NCI-H1930 (cell line): ENCODE measurements around the gene S1PR5.
"Not testable (repeated sequence)": the region's sequence is repeated elsewhere in the genome, so short reads cannot be mapped to it uniquely, and the experiment has no call there.

Experiments
- DNase-seq, 2 experiments: peaks; one replicate each; lab custom pipeline; 2025; lab: John Stamatoyannopoulos, UW

Gene S1PR5, protein sequence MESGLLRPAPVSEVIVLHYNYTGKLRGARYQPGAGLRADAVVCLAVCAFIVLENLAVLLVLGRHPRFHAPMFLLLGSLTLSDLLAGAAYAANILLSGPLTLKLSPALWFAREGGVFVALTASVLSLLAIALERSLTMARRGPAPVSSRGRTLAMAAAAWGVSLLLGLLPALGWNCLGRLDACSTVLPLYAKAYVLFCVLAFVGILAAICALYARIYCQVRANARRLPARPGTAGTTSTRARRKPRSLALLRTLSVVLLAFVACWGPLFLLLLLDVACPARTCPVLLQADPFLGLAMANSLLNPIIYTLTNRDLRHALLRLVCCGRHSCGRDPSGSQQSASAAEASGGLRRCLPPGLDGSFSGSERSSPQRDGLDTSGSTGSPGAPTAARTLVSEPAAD

DNA sequence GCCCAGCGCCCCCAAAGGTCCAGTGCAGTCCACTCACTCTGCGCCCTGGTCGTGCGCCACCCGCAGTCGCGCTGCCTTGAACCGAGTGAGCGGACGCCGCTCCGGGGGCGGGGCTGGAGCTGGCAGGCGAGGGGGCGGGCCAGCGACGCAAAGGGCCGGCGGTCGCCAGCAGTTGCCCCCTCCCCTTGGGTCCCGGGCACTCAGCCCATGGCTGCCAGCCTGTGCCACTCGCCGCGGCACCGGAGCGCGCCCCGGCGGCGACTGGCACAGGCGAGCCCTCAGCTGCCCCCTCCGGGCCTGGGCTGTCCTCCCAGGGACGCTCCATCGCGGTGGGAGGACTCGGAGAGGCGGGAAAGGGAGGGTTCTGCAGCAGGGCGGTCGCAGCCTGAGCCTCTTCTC is at the start of gene S1PR5:
Gene S1PR5, minus strand, starts transcription at position 87 of the 399 bp plus-strand sequence. CDS start 2,436 bp downstream, outside the sequence.
- no peak for DNase-seq

DNA sequence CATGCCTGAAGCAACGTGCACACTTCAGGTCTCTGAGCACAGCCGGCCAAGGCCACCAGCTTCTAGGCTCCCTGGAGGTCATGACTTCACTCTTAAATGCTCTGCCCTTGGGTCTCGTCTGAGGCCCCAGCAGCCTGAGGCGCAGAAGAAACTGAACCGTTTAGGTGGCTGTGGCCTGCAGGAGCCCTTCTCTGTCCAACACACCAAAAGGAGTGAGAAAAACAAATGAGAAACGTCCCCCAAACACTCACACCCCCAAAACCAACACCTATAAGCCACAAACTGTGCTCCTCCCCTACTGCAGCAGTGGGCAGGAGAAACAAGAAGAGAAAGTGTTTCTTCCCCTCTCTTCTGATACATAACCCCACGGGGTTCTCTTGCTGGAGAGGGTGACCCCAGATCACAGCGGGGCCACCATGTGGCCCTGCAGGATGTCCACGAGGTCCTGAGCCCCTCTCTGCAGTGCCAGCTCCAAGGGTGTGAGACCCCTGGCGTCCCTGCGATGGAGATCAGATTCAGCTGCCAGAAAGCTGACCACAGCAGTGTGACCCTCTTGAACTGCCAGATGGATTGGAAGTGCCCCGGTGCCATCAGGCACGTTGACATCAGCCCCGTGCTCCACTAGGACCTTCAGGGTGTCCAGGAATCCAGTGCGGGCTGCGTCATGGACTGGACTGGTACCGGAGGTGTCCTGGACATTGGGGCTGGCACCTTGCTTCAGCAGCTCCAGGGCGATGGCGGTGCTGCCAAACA is 49.6 kb upstream of the S1PR5 start:
- no peak for DNase-seq

DNA sequence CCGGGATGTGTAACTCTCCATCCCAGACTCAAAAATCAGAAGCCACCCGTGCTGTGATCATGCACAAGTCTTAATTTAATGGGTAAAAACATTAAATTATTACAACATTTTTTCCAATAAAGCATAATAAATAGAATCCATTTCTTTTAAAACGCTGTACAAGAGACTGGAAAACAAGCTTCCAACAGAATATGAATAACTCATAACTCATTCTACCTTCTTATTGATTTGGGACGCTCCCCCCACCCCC is 49.1 kb upstream of the S1PR5 start:
- DNase-seq, result no peak

DNA sequence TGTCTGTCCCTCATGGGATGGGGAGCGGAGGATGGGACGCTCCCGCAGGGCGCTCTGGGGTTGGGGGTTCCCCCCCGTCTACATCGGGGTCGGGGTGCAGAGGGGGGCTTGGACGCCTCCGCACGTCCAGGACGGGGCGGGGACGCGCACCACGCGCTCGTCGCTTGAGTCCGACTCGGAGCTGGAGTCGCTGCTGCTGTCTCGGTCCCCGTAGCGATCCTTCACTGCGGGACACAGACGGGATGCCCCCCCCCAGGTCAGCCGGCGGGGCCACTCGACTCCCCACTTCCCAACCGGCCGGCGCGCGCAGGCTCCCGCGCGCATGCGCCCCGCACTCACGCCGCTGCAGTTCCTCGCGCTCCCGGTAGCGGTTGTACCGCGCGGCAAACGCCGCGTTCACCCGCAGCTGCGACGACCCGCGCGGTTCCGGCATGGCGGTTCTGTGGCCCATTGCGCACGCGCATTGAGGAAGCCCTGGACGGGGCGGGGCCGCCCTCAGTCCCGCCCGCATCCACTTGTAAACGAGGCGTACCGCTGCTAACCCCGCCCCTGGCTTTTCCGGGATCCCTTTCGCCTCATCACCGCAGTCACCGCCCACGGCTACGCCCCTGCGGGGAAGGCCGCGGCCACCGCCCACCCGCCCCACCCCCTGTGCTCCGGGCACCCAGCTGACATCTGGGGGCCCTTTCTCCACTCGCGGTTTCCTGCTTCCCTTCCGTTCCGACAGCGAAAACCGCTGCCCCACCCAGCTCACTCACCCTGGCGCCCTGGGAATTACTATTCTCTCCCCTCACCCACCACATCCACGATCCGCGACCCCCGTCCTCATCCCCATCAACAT is 48.5 kb upstream of the S1PR5 start, which contains the start of gene KRI1:
Gene KRI1, minus strand, starts transcription at position 444 of the 841 bp plus-strand sequence. Its CDS starts 11 bp downstream, at position 433.
- peak; percentile 87 to 91 for DNase-seq

DNA sequence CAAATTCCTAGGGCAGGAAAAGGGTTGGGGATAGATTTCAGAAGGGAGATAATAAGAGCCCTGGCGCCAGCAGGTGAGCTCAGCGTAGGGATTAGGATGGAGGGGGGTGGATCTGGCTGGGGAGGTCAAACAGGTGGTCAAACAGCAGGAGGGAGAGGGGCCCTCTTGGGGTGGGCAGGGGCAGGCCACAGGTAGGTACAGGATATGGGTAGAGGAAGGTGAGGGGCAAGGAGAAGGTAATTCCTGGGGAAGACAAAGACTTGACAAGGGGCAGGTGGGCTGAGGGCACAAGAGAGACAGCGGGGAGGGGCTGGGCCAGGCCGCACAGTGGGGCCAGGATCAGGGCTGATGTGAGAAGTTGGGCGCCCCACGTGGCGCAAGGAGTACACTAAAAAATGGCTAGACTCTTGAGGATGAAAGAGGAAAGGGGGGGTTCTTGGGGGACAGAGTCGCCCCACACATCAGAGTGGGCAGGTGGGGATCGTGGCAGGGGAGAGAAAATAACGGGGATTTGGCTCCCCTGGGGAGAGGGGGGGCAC is 47.9 kb upstream of the S1PR5 start:
- no peak for DNase-seq

DNA sequence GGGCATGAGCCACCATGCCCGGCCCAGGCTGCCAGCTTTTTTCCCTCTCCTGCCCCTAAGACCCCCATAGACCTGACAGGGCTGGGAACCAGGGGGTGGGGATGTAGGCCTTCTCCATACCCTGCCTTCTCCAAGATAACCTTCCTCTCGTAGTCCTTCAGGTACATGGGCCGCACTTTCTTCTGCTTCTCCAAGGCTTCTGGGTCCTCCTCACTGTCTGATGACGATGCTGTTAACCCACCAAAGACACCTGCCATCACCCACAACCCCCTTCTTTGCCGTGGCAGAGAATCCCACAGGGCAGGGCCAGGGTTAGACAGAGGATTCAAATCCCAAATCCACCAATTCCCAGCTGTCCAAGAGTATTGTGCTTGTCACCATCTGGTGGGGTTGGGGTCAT is 45.4 kb upstream of the S1PR5 start:
- no peak for DNase-seq

DNA sequence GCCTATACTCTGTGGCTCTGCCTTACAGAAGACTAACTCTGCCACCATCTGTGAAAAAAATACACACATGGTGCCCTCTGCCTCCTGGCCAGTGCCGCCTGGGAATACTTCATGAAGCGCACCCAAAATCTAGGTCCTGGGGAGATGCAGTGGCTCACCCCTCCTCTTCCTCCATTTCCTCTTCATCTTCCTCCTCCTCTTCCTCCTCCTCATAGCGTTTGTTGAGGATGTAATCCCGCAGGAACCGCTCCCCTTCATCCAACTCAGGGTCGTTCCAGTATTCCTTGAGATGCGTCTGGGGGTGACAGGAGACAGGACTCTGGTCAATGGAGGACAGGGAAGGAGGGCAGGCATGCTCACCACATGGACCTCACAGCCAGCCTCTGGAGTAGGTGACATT is 42.9 kb upstream of the S1PR5 start:
- DNase-seq, result no peak

DNA sequence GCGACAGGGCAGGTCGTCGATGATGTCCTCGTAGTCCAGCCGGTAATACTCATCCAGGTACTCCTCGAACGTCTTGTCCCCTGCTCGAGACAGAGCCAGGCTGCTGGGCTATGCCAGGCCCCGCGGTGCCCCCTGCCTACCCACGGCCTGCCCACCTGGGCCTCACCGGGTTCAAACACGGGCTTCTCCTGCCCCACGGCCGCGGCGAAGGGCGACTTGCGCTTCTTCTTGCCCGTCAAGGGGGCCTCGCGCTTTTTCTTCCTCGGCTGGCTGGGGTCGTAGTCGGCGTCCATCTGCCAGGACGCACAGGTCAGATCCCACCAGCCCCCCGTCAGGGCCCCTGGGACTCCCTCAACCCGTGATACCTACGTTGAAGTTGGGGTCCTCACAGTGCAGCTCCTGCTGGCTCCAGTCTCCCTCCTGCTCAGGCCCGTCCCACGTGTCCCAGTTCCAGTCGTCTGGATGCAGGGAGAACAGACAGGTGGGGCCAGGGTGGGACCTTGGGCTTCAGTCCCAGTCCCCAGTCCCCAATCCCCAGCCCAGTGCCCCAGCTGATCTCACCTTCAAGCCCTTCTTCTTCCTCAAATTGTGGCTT is 40.5 kb upstream of the S1PR5 start:
- DNase-seq, result no peak

DNA sequence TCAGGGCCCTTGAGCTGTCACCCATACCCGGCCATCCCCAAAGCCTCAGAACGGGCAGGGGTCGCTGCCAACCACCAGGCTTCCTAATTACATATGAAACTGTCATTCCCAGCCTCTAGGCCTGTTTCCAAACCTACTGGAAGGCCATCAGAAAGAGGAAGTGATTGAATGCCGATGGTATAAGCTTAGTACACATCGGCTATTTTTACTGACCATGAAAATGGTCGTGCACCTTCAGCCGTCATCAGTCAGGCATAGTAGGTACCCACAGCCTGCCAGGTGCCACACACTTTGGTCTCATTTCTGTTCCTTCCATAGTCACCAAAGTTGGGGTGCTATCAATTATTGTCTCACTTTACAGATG is 38.3 kb upstream of the S1PR5 start:
- no peak for DNase-seq

DNA sequence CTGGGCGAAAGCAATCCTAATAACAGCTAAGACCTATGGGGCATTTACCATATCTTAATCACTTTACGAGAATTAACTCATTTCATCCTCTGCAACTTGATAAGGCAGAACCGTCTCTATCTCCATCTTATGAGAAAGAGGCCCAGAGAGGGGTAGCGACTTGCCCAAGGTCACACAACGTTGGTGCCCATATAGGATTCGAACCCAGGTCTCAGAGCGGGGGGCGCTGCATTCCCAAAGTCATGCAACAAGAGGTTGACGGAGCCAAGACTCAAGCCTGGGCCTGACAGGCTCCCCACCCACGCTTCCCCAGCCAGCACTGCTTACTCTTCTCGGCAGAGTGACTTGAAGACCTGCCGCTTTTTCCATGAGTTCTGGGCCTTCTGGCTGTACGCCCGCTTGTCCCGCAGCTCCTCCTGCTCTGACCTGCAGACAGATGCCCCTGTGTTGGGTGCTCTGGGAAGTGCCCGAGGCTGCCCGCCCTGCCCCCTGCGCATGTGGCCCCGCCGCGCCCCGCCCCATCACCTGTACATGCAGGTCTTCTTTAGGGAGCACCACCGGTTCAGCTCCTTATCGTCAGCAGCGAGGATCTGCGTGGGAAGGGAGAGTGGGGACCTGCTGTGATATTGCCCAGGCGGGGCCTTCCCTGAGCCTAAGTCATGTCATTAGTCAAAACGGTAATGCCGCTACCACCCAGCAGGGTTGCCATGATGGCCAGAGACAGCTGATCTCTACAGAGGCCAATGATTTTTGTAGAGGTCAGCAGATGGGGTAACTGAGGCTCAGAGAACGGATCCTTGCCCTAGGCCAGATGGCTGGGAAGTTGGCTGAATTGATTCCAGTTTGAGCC is 37.7 kb upstream of the S1PR5 start:
- DNase-seq, result no peak

DNA sequence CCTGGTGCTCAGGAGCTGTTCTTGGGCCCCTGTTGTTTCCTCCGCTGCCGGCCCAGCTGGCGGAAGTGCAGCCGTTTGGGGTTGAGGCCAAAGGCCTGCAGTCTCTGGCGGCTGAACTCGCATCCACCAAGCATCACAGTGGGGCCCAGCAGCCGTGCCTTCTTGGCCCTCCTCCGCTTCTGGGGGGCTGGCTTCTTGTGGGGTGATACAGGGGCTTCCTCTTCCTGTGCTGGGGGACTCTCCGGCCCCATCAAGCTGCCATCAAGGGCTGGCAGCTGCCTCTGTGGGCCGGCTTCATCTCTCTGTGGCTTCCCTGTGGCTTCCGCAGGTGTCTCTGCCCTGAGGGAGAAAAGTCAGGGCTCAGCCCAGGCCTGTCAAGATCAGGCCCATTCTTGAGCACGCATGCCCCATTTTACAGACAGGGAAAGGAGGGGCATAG is 36.7 kb upstream of the S1PR5 start:
- DNase-seq, result no peak

DNA sequence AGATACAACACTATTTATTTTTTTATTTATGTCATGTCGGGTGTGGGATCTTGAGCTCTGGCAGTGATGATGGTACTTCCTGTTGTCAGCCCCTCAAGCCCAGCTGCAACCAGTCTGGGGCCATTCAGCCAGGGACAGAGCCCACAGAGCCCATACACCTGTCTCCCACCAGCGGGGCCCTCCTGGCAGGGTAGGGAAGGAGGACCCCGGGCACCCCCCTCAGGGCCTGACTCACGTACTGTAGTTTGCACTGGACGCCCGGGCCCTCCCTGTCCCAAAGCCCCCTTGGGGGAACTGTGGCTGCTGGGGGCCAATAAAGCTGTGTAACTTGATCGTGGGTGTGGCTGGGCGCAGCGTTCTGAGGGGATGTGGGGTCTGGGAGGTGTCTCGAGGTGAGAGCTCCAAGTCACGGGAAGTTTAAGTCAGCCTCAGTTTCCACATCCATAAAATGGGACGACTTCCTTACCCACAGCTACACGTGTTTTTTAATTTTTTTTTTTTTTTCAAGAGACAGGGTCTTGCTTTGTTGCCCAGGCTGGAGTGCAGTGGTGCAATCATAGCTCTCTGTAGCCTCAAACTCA is 35.9 kb upstream of the S1PR5 start:
- no peak for DNase-seq

DNA sequence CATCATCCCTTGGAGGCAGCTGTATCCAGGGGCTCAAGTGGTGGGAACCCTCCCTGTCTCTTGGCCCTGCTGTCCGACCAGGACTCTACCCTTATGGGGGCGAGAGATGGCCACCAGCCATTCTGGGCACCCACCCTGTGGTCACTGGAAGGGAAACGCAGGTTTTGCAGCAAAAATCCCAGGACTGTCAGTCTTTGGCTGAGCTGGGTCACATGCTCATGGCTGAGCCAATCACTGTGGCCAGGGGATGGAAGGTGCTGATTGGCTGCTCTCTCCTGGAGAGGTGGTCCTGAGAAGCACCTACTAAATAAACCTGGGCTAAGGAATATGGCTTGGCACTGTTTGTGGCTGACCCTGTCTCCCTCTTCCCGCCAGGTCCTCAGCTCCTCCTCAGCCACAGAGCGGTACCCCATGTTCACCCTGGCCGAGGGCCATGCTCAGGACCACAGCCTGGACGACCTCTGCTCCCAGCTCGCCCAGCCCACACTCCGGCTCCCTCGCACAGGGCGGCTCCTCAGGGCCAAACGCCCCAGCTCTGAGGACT is 35.3 kb upstream of the S1PR5 start:
- no peak for DNase-seq

DNA sequence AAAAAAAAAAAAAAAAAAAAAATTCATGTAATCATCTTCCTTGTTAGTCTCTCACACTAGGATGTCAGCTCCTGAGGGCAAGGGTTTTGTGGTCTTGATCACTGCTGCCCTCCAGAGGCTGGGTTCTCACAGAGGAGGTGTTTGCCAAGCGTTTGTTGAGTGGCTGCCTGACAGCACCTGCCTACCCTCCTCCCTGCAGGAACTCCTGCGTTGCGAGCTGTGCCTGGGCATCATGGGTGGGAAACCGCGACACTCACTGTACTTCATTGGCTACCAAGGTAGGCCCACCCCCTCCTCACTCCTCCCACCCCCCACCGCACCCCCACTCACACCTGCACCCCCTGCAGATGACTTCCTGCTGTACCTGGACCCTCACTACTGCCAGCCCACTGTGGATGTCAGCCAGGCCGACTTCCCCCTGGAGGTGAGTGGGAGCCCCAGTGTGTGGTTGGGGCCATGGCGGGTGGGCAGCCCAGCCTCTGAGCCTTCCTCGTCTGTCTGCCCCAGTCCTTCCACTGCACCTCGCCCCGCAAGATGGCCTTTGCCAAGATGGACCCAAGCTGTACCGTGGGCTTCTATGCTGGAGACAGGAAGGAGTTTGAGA is 34.6 kb upstream of the S1PR5 start:
- no peak for DNase-seq

DNA sequence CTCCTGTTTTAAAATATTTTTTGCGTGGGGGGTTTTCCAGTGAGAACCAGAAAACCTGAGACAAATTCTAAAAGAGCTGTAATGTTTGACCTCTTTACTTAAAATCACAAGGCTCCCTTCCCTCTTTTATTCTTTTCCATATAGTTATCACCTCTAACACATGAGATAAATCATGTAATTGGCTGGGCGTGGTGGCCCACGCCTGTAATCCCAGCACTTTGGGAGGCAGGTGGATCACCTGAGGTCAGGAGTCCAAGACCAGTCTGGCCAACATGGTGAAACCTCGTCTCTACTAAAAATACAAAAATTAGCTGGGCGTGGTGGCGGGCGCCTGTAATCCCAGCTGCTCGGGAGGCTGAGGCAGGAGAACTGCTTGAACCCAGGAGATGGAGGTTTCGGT is 33.8 kb upstream of the S1PR5 start:
- DNase-seq, result not testable (repeated sequence)

DNA sequence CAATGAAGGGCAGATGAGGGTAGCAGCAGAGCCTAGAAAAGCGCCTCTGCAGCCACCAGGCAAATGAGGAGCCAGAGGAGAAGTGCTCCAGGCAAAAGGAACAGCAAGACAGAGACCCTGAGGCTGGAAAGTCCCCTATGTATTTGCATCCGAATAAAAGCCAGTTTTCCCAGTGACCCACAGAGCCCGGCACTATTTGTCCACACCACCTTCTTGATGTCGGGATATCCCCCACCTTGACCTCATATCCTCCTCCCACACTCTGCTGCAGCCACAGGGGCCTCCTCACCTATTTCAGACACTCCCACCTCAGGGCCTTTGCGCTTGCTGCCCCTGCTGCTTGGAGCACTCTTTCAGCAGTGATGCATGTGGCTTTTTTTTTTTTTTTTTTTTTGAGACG is 33.1 kb upstream of the S1PR5 start:
- DNase-seq, result no peak

DNA sequence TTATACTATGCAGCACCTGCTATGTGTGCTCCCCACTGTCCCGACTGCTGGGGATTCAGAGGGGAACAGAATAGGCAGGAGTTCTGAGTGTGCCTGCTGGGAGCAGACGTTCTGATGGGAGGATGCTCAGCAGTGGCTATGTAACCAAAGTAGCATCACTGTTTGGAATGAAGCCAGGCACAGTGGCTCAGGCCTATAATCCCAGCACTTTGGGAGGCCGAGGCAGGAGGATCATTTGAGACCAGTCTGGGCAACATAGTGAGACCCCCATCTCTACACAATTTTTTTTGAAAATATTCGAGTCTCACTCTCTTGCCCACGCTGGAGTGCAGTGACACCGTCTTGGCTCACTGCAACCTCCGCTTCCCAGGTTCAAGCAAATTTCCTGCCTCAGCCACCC is 32.5 kb upstream of the S1PR5 start:
- no peak for DNase-seq

DNA sequence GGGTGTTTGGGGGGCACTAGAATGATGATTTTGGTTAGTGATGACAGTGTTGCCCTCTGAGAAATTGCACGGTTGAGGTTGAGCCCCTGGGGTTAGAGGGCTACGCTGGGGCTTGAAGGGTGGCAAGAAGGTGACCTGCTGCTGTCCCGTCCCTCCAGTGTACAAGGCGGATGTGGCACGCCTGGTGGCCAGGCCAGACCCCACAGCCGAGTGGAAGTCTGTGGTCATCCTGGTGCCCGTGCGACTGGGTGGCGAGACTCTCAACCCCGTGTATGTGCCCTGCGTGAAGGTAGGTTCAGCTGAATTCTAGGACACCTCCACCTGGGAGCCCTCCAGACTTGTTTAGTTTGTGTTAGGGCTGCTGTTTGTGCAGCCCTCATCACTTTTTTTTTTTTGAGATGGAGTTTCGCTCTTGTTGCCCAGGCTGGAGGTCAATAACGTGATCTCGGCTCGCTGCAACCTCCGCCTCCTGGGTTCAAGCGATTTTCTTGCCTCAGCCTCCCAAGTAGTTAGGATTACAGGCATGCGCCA is 31.6 kb upstream of the S1PR5 start:
- no peak for DNase-seq

DNA sequence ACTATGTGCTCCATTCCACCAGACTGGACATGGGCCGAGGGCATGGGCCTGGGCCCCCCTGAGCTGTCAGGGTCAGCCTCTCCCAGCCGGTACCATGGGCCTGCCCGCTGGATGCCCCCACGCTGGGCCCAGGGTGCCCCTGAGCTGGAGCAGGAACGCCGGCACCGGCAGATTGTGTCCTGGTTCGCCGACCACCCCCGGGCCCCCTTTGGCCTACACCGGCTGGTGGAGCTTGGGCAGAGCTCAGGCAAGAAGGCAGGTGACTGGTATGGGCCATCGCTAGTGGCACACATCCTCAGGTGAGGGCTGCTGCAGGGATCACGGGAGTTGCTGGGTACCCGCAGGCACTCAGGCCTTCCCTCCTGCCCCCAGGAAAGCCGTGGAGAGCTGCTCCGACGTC is 29.6 kb upstream of the S1PR5 start:
- DNase-seq, result no peak

DNA sequence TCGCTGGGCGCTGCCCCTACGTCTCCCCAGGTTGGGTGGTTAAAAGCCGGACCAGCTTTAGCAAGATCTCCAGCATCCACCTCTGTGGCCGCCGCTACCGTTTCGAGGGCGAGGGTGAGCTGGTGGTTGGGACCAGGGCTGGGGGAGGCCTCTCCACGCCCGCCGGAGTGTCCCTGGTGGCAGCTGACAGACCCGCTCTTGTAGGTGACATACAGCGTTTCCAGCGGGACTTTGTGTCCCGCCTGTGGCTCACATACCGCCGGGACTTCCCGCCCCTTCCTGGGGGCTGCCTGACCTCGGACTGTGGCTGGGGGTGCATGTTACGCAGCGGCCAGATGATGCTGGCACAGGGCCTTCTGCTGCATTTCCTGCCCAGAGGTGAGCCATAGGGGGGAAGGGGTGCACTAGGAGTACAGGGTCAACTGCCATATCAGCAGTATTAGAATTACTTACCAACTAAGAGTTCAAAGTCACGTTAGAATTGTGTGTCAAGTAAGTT is 27.6 kb upstream of the S1PR5 start:
- no peak for DNase-seq
